GM21528 (cell line): ENCODE results near the gene HLTF.
"Not testable (repeated sequence)": the region's sequence is repeated elsewhere in the genome, so short reads cannot be mapped to it uniquely, and the experiment has no call there.

ENCODE experiments used
- ATAC-seq: cut with Tn5 transposase; IDR thresholded peaks from one replicate; pipeline ENCODE4 v1.9.1; 2021; ENCODE audit warnings: mild to moderate bottlenecking, moderate library complexity; ENCODE audit not compliant: unreplicated experiment, low FRiP score

HLTF gene

GRCh38 chr3:149086232-149086988 is at the start of gene HLTF:
HLTF (minus strand) TSS chr3:149086533; CDS start chr3:149086336, 197 bp downstream.
- ATAC-seq: peak; percentile 99

- no peak for ATAC-seq
Measured at GRCh38 chr3:149134575-149134974, 48.2 kb upstream of the HLTF start.

- no peak for ATAC-seq
Measured at GRCh38 chr3:149131589-149131988, 45.3 kb upstream of the HLTF start.

- peak; percentile 93 for ATAC-seq
Measured at GRCh38 chr3:149129326-149130205, 43.2 kb upstream of the HLTF start, which contains the start of gene HPS3. HPS3 (plus strand) TSS chr3:149129638; CDS start chr3:149129724, 86 bp downstream.

- no peak for ATAC-seq
Measured at GRCh38 chr3:149128821-149129220, 42.5 kb upstream of the HLTF start.

GRCh38 chr3:149122721-149123578 is 36.6 kb upstream of the HLTF start:
- ATAC-seq: no peak

- ATAC-seq: no peak
Measured at GRCh38 chr3:149120051-149120972, 34.0 kb upstream of the HLTF start.

- ATAC-seq: no peak
Measured at GRCh38 chr3:149119466-149119865, 33.1 kb upstream of the HLTF start.

GRCh38 chr3:149118724-149119123 is 32.4 kb upstream of the HLTF start:
- ATAC-seq: no peak

GRCh38 chr3:149115114-149115513 is 28.8 kb upstream of the HLTF start:
- no peak for ATAC-seq

GRCh38 chr3:149114458-149114857 is 28.1 kb upstream of the HLTF start:
- no peak for ATAC-seq

GRCh38 chr3:149104484-149104883 is 18.2 kb upstream of the HLTF start:
- ATAC-seq: no peak

- no peak for ATAC-seq
Measured at GRCh38 chr3:149101641-149102040, 15.3 kb upstream of the HLTF start.

GRCh38 chr3:149101154-149101553 is 14.8 kb upstream of the HLTF start:
- ATAC-seq: no peak

GRCh38 chr3:149097987-149098386 is 11.7 kb upstream of the HLTF start:
- ATAC-seq: not testable (repeated sequence)

- ATAC-seq: peak; percentile 85
Measured at GRCh38 chr3:149095487-149095886, 9.2 kb upstream of the HLTF start.

- ATAC-seq: no peak
Measured at GRCh38 chr3:149091983-149092382, 5.7 kb upstream of the HLTF start.

GRCh38 chr3:149090907-149091306 is 4.6 kb upstream of the HLTF start:
- ATAC-seq: no peak

GRCh38 chr3:149090461-149090860 is 4.1 kb upstream of the HLTF start:
- ATAC-seq: no peak
